ENCODE data around the gene TIMP2. TPM values are rescaled to one million over a fixed set of nuclear protein-coding genes. Genes with fewer than 3 reads are reported as not detected.

TIMP2 gene
- total and polyA plus RNA-seq, 2 experiments from 2014 or later, result 103 to 587 TPM

GRCh38 chr17:78933025-78933958 lies 8.1 kb upstream of the TIMP2 start:
- H2AFZ ChIP-seq, result peak overlapping the region; percentile 63
- TF ChIP-seq EZH2phosphoT487 (IDR thresholded peaks at IDR 0.05; ENCODE audit: insufficient read depth, low read depth), result no peak
- no peak for TF ChIP-seq EZH2 (IDR thresholded peaks at IDR 0.05; ENCODE audit: insufficient read depth, poor library complexity, severe bottlenecking)
- in situ Hi-C loops (cut with MboI), result no loop called here

GRCh38 chr17:78929908-78930775 lies 5.0 kb upstream of the TIMP2 start:
- Histone ChIP-seq H3K27ac (no peak overlapping the region), H3F3A (ENCODE audit: insufficient read depth) (peaks cover 32% of the 10 kb centered on the region), H3K79me2 (ENCODE audit: insufficient read depth) (no peaks in the 10 kb centered on the region), H3K4me1 (ENCODE audit: insufficient read depth) (peaks cover 26% of the 10 kb centered on the region), H3K9ac (no peak overlapping the region), H3K9me3 (ENCODE audit: low read depth) (no peaks in the 10 kb centered on the region), H3K4me3 (no peak overlapping the region), H3K4me2 (ENCODE audit: unreplicated experiment) (no peak overlapping the region), H3K36me3 (ENCODE audit: low read depth) (no peaks in the 10 kb centered on the region), H3K9me2 (ENCODE audit: insufficient read depth) (no peaks in the 10 kb centered on the region), H2AFZ (no peak overlapping the region), H3K27me3 (replicated peaks; ENCODE audit: insufficient read depth) (no peaks in the 10 kb centered on the region), H4K20me1 (ENCODE audit: insufficient read depth) (no peaks in the 10 kb centered on the region)
- no peak for DNase-seq
- 73% methylated on average over 31 of the region's 31 CpGs for WGBS, 2 experiments (ENCODE audit: low coverage in 1 of 2, low lambda C conversion rate in 2 of 2, missing lambda C conversion rate in 2 of 2)
- TF ChIP-seq EZH2 (IDR thresholded peaks at IDR 0.05; ENCODE audit: insufficient read depth, poor library complexity, severe bottlenecking) (no peak), EZH2phosphoT487 (IDR thresholded peaks at IDR 0.05; ENCODE audit: insufficient read depth, low read depth) (no peak)
- in situ Hi-C loops (cut with MboI), result no loop called here

More at GRCh38 chr17:78933025-78933958, 8.1 kb upstream of the TIMP2 start:
- WGBS, 2 experiments (ENCODE audit: low coverage in 1 of 2, low lambda C conversion rate in 2 of 2, missing lambda C conversion rate in 2 of 2), result 39 to 41% methylated on average over 16 to 18 of the region's 18 CpGs
- peaks cover 27% of the 10 kb centered on the region for H3F3A ChIP-seq (ENCODE audit: insufficient read depth)
- H3K9me3 ChIP-seq (ENCODE audit: low read depth), result no peaks in the 10 kb centered on the region
- H3K9ac ChIP-seq, result peak overlapping the region; percentile 78
- H3K27ac ChIP-seq, result peak overlapping the region; percentile 98
- no peaks in the 10 kb centered on the region for H3K36me3 ChIP-seq (ENCODE audit: low read depth)
- H4K20me1 ChIP-seq (ENCODE audit: insufficient read depth), result no peaks in the 10 kb centered on the region
- no peaks in the 10 kb centered on the region for H3K79me2 ChIP-seq (ENCODE audit: insufficient read depth)
- peak overlapping the region; percentile 81 for H3K4me2 ChIP-seq (ENCODE audit: unreplicated experiment)
- H3K4me1 ChIP-seq (ENCODE audit: insufficient read depth), result peaks cover 34% of the 10 kb centered on the region
- H3K27me3 ChIP-seq (replicated peaks; ENCODE audit: insufficient read depth), result no peaks in the 10 kb centered on the region
- no peaks in the 10 kb centered on the region for H3K9me2 ChIP-seq (ENCODE audit: insufficient read depth)
- H3K4me3 ChIP-seq, result peak overlapping the region; percentile 64
- peak; percentile 100 for DNase-seq

DNA sequence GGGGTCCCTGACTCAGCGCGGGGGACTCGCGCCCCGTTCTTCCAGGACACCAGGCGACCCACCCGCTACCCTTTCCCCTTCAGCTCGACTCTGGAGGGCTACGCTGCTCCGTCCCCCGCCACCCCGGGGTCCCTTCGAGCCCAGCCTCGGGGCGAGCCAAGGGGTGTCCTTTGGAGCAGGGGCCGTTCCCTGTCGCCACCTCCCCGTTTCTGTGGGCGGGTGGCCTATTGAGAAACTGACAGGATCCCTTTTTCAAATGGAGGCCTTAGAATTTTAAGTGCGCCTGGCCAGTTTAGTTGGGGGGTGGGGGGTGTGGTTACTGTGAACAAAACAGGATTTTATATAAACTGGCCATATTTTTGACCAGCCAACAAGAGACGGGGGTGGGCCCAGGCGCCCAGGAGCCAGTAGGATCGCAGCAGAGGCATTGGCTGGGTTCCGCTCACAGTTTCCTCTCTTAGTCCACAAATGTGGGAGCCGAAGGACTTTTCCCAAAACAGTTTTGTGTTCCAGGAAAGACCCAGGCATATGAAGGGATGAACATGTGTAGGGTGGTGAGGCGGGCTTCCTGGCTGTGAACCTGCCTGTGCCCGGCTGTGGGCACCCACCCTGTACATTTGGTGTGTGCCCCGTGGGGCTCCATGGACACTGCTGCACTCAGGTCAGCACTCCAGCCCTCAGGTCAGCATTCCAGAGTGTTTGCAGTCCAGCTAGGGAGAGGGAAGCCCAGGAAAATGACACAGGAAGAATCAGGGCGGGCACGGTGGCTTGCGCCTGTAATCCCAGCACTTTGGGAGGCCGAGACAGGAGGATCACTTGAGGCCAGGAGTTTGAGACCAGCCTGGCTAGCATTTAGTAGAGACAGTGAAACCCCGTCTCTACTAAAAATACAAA lies 722 bp upstream of the TIMP2 start:
- Histone ChIP-seq H3K4me3 (peak overlapping the region; percentile 71), H3K4me2 (ENCODE audit: unreplicated experiment) (peak overlapping the region; percentile 79), H3K9me2 (ENCODE audit: insufficient read depth) (no peaks in the 10 kb centered on the region), H3K79me2 (ENCODE audit: insufficient read depth) (peaks cover 38% of the 10 kb centered on the region), H3K36me3 (ENCODE audit: low read depth) (no peaks in the 10 kb centered on the region), H3K9ac (peak overlapping the region; percentile 81), H2AFZ (peak overlapping the region; percentile 94), H3K9me3 (ENCODE audit: low read depth) (no peaks in the 10 kb centered on the region), H3K27ac (peak overlapping the region; percentile 81), H4K20me1 (ENCODE audit: insufficient read depth) (no peaks in the 10 kb centered on the region; the same call in 1 of the 2 replicates), H3K27me3 (replicated peaks; ENCODE audit: insufficient read depth) (no peaks in the 10 kb centered on the region), H3K4me1 (ENCODE audit: insufficient read depth) (peaks cover 25% of the 10 kb centered on the region), H3F3A (ENCODE audit: insufficient read depth) (peaks cover 32% of the 10 kb centered on the region)
- no peak for TF ChIP-seq EZH2 (IDR thresholded peaks at IDR 0.05; ENCODE audit: insufficient read depth, poor library complexity, severe bottlenecking)
- TF ChIP-seq EZH2phosphoT487 (IDR thresholded peaks at IDR 0.05; ENCODE audit: insufficient read depth, low read depth), result no peak
- WGBS, 2 experiments (ENCODE audit: low coverage in 1 of 2, low lambda C conversion rate in 2 of 2, missing lambda C conversion rate in 2 of 2), result 17 to 20% methylated on average over 24 to 31 of the region's 33 CpGs
- DNase-seq, result peak; percentile 96
- in situ Hi-C loops (cut with MboI), result no loop called here

Measured in GM23248 (cell line).